Measurements from ENCODE around the gene ADAM22. TPM values are rescaled to one million over a fixed set of nuclear protein-coding genes. Genes with fewer than 3 reads are reported as not detected.
"Not testable (repeated sequence)": the region's sequence is repeated elsewhere in the genome, so short reads cannot be mapped to it uniquely, and the experiment has no call there.

ADAM22 gene
- total RNA-seq, 1 donor from 2014 or later: under 0.01 TPM

DNA sequence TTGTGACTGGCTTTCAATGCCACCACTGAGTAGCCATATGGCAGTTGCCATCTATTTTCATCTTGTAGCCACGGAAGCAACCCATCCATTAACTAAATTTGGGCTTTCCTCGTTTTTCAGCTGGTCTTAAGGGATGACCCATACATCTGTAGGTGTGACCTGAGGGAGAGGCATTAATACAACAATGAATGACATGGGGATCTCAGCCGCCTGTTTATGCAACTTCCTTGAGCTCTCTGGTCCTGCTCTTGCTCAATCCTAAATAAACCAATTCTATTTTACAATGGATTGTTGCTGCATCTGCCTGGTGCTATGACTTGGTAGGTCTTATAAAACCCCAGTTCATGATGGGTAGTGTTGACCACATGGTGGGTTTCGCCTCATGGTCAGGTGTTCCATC is 21.9 kb upstream of the ADAM22 start:
- DNase-seq (ENCODE audit: low read depth): no peak

DNA sequence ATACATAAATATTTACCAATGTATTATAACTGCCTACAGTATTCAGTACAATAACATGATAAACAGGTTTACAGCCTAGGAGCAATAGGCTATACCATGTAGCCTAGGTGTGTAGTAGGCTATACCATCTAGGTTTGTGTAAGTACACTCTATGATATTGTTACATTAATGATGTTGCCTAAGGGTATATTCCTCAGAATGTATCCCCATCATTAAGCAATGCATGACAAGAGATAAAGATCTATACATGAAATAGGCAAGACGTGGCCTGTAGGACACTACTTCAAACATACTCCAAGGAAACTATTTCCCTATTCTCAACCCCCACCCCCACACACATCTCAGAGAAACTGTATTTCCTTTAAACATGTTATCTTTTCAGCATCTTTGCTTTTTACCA is 15.3 kb upstream of the ADAM22 start:
- FAIRE-seq: no peak
- TF ChIP-seq, protein P1, sequence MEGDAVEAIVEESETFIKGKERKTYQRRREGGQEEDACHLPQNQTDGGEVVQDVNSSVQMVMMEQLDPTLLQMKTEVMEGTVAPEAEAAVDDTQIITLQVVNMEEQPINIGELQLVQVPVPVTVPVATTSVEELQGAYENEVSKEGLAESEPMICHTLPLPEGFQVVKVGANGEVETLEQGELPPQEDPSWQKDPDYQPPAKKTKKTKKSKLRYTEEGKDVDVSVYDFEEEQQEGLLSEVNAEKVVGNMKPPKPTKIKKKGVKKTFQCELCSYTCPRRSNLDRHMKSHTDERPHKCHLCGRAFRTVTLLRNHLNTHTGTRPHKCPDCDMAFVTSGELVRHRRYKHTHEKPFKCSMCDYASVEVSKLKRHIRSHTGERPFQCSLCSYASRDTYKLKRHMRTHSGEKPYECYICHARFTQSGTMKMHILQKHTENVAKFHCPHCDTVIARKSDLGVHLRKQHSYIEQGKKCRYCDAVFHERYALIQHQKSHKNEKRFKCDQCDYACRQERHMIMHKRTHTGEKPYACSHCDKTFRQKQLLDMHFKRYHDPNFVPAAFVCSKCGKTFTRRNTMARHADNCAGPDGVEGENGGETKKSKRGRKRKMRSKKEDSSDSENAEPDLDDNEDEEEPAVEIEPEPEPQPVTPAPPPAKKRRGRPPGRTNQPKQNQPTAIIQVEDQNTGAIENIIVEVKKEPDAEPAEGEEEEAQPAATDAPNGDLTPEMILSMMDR (IDR thresholded peaks at IDR 0.05; ENCODE audit: insufficient read depth, low read length, severe bottlenecking): no peak

More for the DNA sequence above, 21.9 kb upstream of the ADAM22 start:
- H3K36me3 ChIP-seq (ENCODE audit: control insufficient read depth, insufficient read depth, low read length): no peaks in the 10 kb centered on the region
- no peak overlapping the region for H3K4me3 ChIP-seq (ENCODE audit: low read depth, low read length)
- no peak for FAIRE-seq
- no peaks in the 10 kb centered on the region for H3K27me3 ChIP-seq (ENCODE audit: control insufficient read depth, insufficient read depth, low read length)
- TF ChIP-seq, protein P1 (IDR thresholded peaks at IDR 0.05; ENCODE audit: insufficient read depth, low read length, severe bottlenecking): no peak

DNA sequence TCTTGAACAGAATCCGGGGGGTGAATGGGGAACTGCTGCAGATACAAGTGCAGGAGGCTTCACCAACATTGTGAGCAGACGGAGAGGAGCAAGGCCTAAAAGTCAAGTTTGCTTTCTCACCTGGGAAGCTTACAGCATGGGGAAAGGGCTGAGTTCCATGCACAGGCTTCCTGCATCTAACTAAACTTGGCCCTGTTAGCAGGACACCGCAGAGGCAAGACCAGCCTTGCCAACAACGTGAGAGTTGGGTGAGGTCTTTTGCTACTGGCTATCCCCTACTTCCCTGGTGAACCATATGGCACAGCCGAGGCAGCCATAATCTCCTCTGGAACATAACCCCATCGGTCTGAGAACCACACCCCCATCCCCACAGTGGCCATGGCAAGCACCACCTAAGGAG is 14.2 kb upstream of the ADAM22 start:
- no peaks in the 10 kb centered on the region for H3K36me3 ChIP-seq (ENCODE audit: control insufficient read depth, insufficient read depth, low read length)
- TF ChIP-seq, protein P1 (IDR thresholded peaks at IDR 0.05; ENCODE audit: insufficient read depth, low read length, severe bottlenecking): no peak
- H3K27me3 ChIP-seq (ENCODE audit: control insufficient read depth, insufficient read depth, low read length): no peaks in the 10 kb centered on the region
- DNase-seq (ENCODE audit: low read depth) (no peak), FAIRE-seq (no peak)
- no peak overlapping the region for H3K4me3 ChIP-seq (ENCODE audit: low read depth, low read length)

More for the DNA sequence above, 15.3 kb upstream of the ADAM22 start:
- Histone ChIP-seq H3K36me3 (ENCODE audit: control insufficient read depth, insufficient read depth, low read length) (no peaks in the 10 kb centered on the region), H3K4me3 (ENCODE audit: low read depth, low read length) (no peak overlapping the region), H3K27me3 (ENCODE audit: control insufficient read depth, insufficient read depth, low read length) (no peaks in the 10 kb centered on the region)
- DNase-seq (ENCODE audit: low read depth): peak; percentile 81

DNA sequence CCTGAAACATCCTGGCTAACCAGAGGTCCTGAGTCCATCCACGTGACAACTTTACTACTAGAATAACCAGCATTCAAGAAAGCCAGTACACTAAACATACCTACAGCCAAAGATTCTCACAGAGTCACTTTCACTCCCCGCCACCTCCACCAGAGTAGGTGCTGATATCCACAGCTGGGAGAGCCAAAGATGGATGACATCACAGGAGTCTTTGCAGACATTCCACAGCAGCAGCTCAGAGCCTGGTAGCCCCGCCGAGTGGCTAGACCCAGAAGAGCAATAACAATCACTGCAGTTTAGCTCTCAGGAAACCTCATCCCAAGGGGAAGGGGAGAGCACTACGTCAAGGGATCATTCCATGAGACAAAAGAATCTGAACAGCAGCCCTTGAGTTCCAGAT is 13.5 kb upstream of the ADAM22 start:
- TF ChIP-seq, protein P1 (IDR thresholded peaks at IDR 0.05; ENCODE audit: insufficient read depth, low read length, severe bottlenecking): no peak

DNA sequence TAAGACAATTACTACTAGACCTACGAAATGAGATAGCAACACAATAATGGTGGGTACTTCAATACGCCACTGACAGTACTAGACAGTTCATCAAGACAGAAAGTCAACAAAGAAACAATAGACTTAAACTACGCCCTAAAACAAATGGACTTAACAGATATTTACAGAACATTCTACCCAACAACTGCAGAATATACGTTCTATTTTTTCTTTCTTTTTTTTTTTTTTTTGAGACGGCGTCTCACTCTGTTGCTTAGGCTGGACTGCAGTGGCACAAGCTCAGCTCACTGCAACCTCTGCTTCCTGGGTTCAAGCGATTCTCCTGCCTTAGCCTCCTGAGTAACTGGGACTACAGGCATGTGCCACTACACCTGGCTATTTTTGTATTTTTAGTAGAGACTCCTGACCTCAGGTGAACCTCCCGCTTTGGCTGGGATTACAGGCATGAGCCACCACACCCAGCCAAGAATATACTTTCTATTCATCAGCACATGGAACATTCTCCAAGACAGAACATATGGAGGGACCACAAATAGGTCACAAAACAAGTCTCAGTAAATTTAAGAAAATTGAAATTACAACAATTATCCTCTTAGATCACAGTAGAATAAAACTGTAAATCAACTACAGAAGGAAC is 11.2 kb upstream of the ADAM22 start:
- not testable (repeated sequence) for DNase-seq (ENCODE audit: low read depth); FAIRE-seq; H3K27me3 ChIP-seq (ENCODE audit: control insufficient read depth, insufficient read depth, low read length); H3K36me3 ChIP-seq (ENCODE audit: control insufficient read depth, insufficient read depth, low read length); H3K4me3 ChIP-seq (ENCODE audit: low read depth, low read length)

More for the DNA sequence above, 13.5 kb upstream of the ADAM22 start:
- no peak overlapping the region for H3K4me3 ChIP-seq (ENCODE audit: low read depth, low read length)
- no peaks in the 10 kb centered on the region for H3K36me3 ChIP-seq (ENCODE audit: control insufficient read depth, insufficient read depth, low read length)
- no peaks in the 10 kb centered on the region for H3K27me3 ChIP-seq (ENCODE audit: control insufficient read depth, insufficient read depth, low read length)
- no peak for DNase-seq (ENCODE audit: low read depth)
- FAIRE-seq: no peak

DNA sequence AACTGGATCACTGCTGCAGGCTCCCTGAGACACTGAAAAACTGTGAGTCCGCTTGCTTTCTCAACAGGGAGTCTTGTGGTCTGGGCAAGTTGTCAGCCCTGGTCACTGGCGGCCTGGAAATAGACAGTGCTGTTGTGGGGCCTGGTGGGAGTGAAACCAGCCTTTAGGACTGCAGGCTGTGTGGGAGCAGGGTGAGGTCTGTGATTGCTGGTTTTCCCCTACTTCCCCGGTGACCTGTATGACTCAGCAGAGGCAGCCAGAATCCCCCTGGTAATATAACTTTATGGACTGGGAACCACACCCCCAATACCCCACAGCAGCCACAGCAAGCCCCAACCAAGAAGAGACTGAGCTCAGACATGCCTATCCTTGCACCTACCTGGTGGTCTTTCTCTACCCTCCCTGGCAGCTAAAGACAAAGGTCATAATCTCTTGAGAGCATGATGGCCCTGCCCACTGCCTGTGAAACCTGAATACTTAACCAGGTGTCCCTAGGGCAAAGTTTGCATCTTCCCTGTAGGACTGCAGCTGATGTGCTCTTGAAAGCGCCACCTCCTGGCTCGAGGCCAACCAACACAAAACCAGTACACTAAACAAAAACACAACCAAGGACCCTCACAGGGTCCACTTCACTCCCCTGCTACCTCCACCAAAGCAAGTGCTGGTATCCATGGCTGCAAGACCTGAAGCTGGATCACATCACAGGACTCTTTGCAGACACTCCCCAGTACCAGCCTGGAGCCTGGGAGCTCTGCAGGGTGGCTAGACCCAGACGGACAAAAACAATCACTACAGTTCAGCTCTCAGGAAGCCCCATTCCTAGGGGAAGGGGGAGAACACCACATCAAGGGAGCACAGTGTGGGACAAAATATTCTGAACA is 7.2 kb upstream of the ADAM22 start:
- TF ChIP-seq, protein P1 (IDR thresholded peaks at IDR 0.05; ENCODE audit: insufficient read depth, low read length, severe bottlenecking): no peak
- no peak overlapping the region for H3K4me3 ChIP-seq (ENCODE audit: low read depth, low read length)
- H3K27me3 ChIP-seq (ENCODE audit: control insufficient read depth, insufficient read depth, low read length): no peaks in the 10 kb centered on the region
- H3K36me3 ChIP-seq (ENCODE audit: control insufficient read depth, insufficient read depth, low read length): no peaks in the 10 kb centered on the region
- no peak for FAIRE-seq
- no peak for DNase-seq (ENCODE audit: low read depth)

Measured in bronchial epithelial cell (primary cell).